ENCODE data around the gene SPECC1.

DNA sequence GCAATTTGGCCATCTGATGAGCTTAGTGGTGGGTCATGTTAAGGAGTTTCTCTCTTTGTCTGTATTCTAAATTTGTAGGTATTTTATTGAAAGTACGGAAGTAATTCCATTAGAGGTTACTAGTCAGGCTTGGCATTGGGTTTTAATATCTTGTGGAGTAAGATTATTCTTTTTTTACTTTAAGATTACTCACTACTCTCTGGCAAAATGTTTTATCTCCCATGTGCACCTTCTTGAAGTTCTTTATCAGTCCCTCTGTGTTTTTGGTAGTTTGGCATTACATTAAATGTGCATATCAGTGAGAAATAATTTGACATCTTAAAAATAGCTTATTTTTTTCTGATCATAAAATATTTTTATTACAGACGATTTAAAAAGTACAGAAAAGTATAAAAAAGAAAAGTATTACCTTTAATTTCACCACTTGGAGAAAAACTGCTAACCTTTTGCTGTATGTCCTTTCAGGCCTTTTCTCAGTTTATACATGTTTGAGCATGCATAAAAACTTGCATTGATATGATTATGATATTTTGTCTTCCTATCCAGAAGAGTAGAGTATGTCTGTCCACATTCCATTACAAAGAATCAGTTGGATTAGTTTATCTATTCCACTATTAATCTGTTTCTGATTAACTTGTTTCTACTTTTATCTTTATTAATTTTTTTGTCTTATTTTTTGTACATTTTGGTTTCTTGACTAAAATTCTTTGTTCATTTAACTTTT, 198.3 kb downstream of the SPECC1 start:
- TF ChIP-seq, protein P1, sequence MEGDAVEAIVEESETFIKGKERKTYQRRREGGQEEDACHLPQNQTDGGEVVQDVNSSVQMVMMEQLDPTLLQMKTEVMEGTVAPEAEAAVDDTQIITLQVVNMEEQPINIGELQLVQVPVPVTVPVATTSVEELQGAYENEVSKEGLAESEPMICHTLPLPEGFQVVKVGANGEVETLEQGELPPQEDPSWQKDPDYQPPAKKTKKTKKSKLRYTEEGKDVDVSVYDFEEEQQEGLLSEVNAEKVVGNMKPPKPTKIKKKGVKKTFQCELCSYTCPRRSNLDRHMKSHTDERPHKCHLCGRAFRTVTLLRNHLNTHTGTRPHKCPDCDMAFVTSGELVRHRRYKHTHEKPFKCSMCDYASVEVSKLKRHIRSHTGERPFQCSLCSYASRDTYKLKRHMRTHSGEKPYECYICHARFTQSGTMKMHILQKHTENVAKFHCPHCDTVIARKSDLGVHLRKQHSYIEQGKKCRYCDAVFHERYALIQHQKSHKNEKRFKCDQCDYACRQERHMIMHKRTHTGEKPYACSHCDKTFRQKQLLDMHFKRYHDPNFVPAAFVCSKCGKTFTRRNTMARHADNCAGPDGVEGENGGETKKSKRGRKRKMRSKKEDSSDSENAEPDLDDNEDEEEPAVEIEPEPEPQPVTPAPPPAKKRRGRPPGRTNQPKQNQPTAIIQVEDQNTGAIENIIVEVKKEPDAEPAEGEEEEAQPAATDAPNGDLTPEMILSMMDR (IDR thresholded peaks at IDR 0.05; ENCODE audit: low read depth, low read length, poor library complexity, severe bottlenecking), result no peak
- no peak for TF ChIP-seq EZH2phosphoT487 (IDR thresholded peaks at IDR 0.05; ENCODE audit: borderline replicate concordance, low read length)
